GM12875 (cell line): ENCODE results near the gene TMA7B.

Source experiments
- H3K4me3 ChIP-seq: one replicate; pipeline ENCODE4 v1.5.1; 2011; ENCODE audit warnings: low read depth, low read length, control low read depth
- TF ChIP-seq, protein P1 (sequence below): IDR thresholded peaks from 2 replicates; pipeline ENCODE4 v1.5.1; 2011; ENCODE audit warnings: low read depth, mild to moderate bottlenecking, control low read depth, inconsistent platforms, low read length, moderate library complexity, borderline replicate concordance; ENCODE audit not compliant: insufficient read depth

TMA7B gene

DNA sequence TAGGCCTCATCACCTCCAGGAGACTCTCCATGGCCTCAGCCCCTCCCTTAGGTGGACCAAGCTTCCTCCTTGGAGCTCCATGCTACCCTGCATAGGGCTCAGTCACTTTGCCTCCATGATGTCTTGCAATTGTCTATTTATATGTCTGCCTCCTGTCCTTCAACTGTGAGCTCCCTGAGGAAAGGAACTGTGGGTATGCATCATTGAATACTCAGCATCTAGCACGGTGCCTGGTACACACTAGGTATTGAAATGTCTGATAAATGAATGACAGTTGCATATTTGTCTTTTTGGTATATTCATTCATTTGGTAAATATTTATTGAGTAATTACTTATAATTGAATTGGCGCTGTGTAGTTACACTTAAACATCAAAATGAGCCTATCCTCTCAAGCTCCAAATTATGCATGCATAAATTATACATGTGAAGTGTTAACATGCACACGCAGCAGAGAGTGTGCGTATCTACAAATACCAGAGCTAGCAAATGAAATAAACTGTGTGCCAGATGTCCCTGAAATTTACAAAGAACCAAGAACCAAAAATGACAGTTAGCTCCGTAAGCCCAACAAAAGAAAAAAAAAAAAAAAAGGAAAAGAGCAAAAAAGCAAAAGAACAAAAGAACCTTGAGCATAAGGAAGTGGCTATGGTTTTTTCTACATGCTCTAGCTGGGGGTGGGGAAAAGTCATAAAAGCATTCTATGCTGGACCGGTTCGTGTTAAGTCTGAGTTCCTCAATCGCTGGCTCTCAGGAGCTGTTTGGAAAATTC is 34.1 kb upstream of the TMA7B start:
- TF ChIP-seq, protein P1, sequence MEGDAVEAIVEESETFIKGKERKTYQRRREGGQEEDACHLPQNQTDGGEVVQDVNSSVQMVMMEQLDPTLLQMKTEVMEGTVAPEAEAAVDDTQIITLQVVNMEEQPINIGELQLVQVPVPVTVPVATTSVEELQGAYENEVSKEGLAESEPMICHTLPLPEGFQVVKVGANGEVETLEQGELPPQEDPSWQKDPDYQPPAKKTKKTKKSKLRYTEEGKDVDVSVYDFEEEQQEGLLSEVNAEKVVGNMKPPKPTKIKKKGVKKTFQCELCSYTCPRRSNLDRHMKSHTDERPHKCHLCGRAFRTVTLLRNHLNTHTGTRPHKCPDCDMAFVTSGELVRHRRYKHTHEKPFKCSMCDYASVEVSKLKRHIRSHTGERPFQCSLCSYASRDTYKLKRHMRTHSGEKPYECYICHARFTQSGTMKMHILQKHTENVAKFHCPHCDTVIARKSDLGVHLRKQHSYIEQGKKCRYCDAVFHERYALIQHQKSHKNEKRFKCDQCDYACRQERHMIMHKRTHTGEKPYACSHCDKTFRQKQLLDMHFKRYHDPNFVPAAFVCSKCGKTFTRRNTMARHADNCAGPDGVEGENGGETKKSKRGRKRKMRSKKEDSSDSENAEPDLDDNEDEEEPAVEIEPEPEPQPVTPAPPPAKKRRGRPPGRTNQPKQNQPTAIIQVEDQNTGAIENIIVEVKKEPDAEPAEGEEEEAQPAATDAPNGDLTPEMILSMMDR = no peak
- H3K4me3 ChIP-seq = no peak overlapping the region

DNA sequence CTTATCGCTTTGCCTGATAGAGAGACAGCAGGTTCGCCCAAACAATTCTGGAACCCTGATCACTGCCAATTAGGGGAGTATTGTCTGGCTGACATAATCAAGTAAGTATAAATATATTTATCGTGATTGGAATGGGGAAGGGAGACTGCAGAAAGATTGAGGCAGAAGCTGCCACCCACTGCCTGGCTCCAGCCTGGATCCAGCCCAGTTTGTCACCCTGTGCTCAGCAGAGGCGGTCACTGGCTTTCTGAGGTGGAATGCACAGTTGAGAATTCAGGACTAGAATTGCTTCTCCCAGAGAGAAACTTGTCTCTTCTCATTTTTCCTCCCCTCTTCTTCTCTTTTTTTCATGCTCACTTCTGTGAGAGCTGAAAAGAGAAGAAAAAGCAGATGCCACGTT is 33.4 kb upstream of the TMA7B start:
- no peak overlapping the region for H3K4me3 ChIP-seq
- TF ChIP-seq, protein P1 = no peak

DNA sequence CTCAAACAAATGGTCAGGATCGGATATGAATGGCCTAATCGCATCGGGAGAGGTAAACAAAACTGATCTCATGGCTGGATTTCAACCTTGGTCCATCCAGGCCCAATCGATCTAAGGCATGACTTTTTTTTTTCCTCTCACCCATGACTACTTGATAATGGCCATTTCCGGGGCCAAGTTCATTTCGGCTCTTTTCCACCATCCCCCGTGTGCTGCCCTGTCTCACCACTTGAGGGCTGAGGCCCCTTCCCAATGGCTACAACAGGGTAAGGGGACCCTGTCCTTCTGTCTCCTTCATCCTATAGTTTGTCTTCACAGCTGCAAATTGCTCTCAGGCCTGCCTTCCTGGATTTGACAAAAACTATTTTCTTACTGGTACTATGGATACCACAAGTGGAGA is 32.7 kb upstream of the TMA7B start:
- TF ChIP-seq, protein P1 = peak; percentile 30; the same call in 1 of the 2 replicates
- H3K4me3 ChIP-seq = no peak overlapping the region

DNA sequence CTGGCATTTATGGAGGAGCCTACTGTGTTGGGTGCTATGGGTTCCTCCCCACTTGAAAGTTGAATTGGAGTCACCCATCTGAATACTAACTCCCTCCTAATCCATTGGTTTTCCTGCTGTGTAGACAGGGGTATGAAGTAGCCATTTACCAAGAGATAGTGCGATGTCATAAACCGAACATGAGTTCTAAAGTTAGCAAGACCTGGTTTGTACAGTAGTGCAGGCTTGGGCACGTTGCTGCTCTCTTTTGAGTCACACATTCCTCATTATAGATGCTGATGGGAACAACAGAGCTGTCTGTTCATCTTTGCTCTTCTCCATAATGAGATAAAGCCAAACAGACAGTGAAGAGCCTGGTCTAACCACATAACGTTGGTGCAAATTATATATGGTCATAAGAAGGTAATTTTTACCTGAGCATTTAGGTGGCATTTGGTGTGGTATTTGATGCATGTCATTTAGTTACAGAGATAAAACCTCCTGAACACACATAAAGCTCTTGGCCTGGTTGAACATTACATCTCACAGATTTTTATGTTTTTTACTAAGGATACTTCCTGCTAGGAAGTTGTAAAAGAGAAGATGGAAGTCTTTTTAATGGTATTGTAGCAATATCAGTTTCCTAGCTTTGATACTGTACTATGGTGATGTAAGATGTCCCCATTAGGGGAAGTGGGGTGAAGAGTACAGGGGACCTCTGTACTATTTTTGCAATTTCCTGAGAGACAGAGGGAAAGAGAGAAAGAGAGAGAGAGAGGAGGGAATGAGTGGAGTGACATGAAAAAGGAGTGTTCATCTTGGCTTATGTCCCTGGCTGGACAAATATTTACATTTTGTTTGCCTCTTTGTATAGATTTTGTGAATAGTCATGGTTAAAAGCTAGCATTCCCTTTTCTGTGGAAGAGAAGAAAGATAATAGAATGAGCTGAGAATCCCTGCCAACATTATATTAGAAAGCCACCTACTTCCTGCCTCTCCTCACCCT is 31.4 kb upstream of the TMA7B start:
- no peak overlapping the region for H3K4me3 ChIP-seq
- TF ChIP-seq, protein P1 = no peak

GRCh38 chr22:39931251-39931650 is 28.9 kb upstream of the TMA7B start:
- TF ChIP-seq, protein P1 = no peak
- H3K4me3 ChIP-seq = no peak overlapping the region

DNA sequence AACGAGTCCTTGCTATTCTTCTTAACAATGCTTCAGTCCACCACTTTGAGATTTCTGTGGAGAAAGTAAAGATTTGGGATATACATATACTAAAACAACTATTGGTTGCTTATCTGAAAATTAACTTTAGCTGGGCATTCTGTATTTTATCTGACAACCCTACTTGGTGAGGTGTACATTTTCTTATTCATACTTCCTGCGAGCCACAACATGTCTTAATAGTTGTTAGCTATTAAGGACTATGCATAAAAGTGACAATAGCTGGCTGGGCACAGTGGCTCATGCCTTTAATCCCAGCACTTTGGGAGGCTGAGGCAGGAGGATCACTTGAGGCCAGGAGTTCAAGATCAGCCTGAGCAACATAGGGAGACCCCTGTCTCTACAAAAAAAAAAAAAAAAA is 28.0 kb upstream of the TMA7B start:
- TF ChIP-seq, protein P1 = no peak
- H3K4me3 ChIP-seq = no peak overlapping the region
